Left lung (tissue), 10 donors: ENCODE results near the gene EEPD1. TPM values are rescaled to one million over a fixed set of nuclear protein-coding genes. Genes with fewer than 3 reads are reported as not detected.
A peak's percentile ranks its signal among the peaks of the same experiment; 100 is the strongest.

ENCODE experiments used
- ATAC-seq: fragments of 200-7000 bp; cut with Tn5 transposase; one replicate; pipeline ENCODE4 v1.9.1; 2020; ENCODE audit warnings: moderate library complexity
- DNase-seq, 4 donors: peaks; one replicate each; pipeline ENCODE4 v3.0.0-alpha.2; 2013 to 2020
- H3K27ac ChIP-seq, 2 donors: fragments of 200-600 bp; sonication (generic) in 1 of 2; one replicate each; pipeline versions ENCODE4 v1.5.0 to v1.8.0; 2020 to 2021
- H3K27me3 ChIP-seq, 2 donors: fragments of 200-600 bp; sonication (generic) in 1 of 2; one replicate each; pipeline versions ENCODE4 v1.5.0 to v1.8.0; 2020 to 2021
- H3K36me3 ChIP-seq, 2 donors: fragments of 200-600 bp; sonication (generic) in 1 of 2; one replicate each; pipeline versions ENCODE4 v1.5.0 to v1.8.0; 2020 to 2021
- H3K4me1 ChIP-seq, 2 donors: fragments of 200-600 bp; one replicate each; pipeline ENCODE4 v1.8.0; 2021
- H3K4me3 ChIP-seq, 2 donors: fragments of 200-600 bp; sonication (generic) in 1 of 2; one replicate each; pipeline versions ENCODE4 v1.5.0 to v1.8.0; 2020 to 2021; ENCODE audit warnings: mild to moderate bottlenecking in 1 of 2
- H3K9me3 ChIP-seq, 2 donors: fragments of 200-600 bp; sonication (generic) in 1 of 2; one replicate each; pipeline versions ENCODE4 v1.5.0 to v1.8.0; 2020 to 2021
- intact Hi-C, 2 donors: fragments of 100-400 bp; cut with DNase I; formaldehyde crosslinking; loops; one replicate each; pipeline versions ENCODE4 v1.11.2 to v1.14.2; 2022
- polyA plus RNA-seq, 6 donors: library from polyadenylated mRNA; unstranded; fragments of 120-200 nt; gene quantifications; one replicate each; pipeline ENCODE4 v1.2.1, GENCODE V29; 2013; ENCODE audit not compliant: insufficient read length in 6 of 6
- total RNA-seq, 2 donors: library from RNA; stranded (reverse); fragmentation: NEBNext Ultra II Directional; extraction: Animal tissue kit (Norgen Biotek cat#: 25700); gene quantifications; one replicate each; pipeline ENCODE4 v1.2.1, GENCODE V29; 2021
- TF ChIP-seq, protein P1 (sequence below), 2 donors: fragments of 200-600 bp; sonication (generic) in 1 of 2; IDR thresholded peaks; one replicate each; pipeline versions ENCODE4 v1.5.0 to v1.8.0; 2021; ENCODE audit warnings: antibody characterized with exemption in 2 of 2
- donor health status: DM: no; HTN: yes; CAD: no.
- donor health status: DM: no; HTN: no; CAD: no.

EEPD1 gene
- total and polyA plus RNA-seq, 8 donors, result 7.8 to 22.8 (median 19.0) TPM

DNA sequence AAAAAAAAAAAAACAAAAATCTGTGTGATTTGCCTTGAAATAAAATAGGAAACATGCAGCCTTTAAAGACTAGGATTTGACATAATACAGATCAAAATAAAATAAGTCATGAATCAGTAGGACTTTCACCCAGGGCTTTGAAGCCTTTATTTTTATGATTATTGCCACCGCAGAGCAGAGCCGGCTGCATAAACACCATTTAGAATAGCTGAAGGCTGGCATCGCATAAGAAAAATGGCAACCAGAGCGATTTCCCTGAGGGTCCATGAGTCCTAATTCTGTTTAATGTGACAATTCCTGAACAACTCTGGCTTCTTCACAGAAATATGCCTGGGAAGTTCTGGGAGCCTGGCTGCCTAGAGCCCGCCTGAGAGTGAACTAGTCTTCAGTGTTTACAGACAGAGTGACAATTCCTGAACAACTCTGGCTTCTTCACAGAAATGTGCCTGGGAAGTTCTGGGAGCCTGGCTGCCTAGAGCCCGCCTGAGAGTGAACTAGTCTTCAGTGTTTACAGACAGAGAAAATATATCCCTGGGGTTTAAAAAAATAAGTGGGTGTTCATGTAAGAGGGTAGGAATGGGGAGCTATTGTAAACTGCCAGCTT lies 112.0 kb downstream of the EEPD1 start:
- intact Hi-C loops, result no loop called here
- TF ChIP-seq, protein P1, sequence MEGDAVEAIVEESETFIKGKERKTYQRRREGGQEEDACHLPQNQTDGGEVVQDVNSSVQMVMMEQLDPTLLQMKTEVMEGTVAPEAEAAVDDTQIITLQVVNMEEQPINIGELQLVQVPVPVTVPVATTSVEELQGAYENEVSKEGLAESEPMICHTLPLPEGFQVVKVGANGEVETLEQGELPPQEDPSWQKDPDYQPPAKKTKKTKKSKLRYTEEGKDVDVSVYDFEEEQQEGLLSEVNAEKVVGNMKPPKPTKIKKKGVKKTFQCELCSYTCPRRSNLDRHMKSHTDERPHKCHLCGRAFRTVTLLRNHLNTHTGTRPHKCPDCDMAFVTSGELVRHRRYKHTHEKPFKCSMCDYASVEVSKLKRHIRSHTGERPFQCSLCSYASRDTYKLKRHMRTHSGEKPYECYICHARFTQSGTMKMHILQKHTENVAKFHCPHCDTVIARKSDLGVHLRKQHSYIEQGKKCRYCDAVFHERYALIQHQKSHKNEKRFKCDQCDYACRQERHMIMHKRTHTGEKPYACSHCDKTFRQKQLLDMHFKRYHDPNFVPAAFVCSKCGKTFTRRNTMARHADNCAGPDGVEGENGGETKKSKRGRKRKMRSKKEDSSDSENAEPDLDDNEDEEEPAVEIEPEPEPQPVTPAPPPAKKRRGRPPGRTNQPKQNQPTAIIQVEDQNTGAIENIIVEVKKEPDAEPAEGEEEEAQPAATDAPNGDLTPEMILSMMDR (IDR thresholded peaks at IDR 0.05), result no peak
- Histone ChIP-seq H3K9me3 (no peaks in the 10 kb centered on the region), H3K27me3 (no peaks in the 10 kb centered on the region), H3K4me3 (no peak overlapping the region), H3K4me1 (peaks cover 25 to 65% of the 10 kb centered on the region in 2 donors), H3K36me3 (no peaks in the 10 kb centered on the region), H3K27ac (peak overlapping the region; percentile 61 to 91)
- ATAC-seq (no peak), DNase-seq (no peak)

DNA sequence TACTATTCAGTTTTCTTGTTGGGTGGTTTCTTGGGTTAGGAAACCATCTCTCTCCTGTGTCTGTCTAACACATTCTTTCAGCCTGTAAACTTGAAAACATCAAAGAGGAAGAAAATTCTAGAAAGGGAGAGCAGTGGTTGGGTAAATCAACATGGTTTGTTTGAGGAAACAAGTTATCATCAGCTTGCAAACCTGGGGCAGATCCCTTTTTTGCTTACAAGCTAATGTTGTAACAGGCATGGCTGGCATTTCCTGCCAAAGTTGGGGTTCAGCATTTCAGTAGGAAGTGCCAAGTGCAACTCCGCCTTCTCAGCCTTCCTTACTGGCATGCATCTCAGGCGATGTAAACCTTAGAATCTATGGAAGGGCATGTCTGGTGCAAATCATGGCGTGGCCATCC lies 112.6 kb downstream of the EEPD1 start:
- intact Hi-C loops, result no loop called here
- Histone ChIP-seq H3K36me3 (no peaks in the 10 kb centered on the region), H3K4me3 (no peak overlapping the region), H3K27me3 (no peaks in the 10 kb centered on the region), H3K4me1 (peaks cover 25 to 64% of the 10 kb centered on the region in 2 donors), H3K9me3 (no peaks in the 10 kb centered on the region), H3K27ac (peak overlapping the region; percentile 61 to 91)
- TF ChIP-seq, protein P1 (IDR thresholded peaks at IDR 0.05), result no peak
- peak in 1 of 4 donors; percentile 64 for DNase-seq
- ATAC-seq, result peak; percentile 21

DNA sequence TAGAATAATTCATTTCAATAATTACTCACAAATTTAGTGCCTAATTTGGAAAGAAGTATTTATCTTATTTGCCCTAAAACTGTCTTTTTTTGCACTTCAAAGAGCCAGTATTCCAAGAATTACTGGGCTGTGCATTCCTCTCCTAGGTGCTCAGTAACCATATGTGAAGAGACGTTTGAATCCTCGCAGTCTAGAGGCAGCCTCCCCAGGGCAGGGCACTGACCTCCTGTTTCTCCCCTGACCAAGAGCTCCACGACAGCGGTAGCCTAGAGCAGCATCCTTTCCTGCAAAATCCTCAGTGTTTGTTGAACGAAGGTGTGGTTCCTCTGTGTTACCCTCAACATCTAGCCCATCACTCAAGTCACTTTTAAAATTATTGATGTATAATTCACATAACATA lies 113.1 kb downstream of the EEPD1 start:
- Histone ChIP-seq H3K36me3 (no peaks in the 10 kb centered on the region), H3K9me3 (no peaks in the 10 kb centered on the region), H3K4me3 (no peak overlapping the region), H3K27me3 (no peaks in the 10 kb centered on the region), H3K27ac (peak overlapping the region; percentile 0 to 91), H3K4me1 (peaks cover 23 to 59% of the 10 kb centered on the region in 2 donors)
- ATAC-seq (no peak), DNase-seq (no peak)
- intact Hi-C loops, result no loop called here
- TF ChIP-seq, protein P1 (IDR thresholded peaks at IDR 0.05), result no peak

DNA sequence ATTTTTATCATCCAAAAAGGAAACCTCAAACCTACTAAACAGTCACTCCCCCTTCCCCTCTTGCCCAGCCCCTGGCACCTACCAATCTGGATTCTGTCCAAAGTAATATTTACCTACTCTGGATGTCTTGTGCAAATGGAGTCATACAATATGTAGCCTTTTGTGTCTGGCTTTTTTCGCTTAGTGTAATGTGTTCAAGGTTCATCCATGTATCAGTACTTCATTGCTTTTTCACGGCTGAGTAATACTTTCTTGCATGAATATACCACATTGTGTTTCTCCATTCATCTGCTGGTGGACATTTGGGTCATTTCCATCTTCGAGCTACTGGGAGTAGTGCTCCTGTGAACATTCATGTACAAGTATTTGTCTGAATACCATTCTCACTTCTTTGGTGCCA lies 113.6 kb downstream of the EEPD1 start:
- DNase-seq (no peak), ATAC-seq (no peak)
- H3K9me3 ChIP-seq, result no peaks in the 10 kb centered on the region
- no peak overlapping the region for H3K4me3 ChIP-seq
- H3K36me3 ChIP-seq, result no peaks in the 10 kb centered on the region
- H3K4me1 ChIP-seq, result peaks cover 18 to 54% of the 10 kb centered on the region in 2 donors
- H3K27ac ChIP-seq, result peak overlapping the region in 1 of 2 donors; percentile 91
- intact Hi-C loops, result no loop called here
- TF ChIP-seq, protein P1 (IDR thresholded peaks at IDR 0.05), result no peak
- H3K27me3 ChIP-seq, result no peaks in the 10 kb centered on the region

DNA sequence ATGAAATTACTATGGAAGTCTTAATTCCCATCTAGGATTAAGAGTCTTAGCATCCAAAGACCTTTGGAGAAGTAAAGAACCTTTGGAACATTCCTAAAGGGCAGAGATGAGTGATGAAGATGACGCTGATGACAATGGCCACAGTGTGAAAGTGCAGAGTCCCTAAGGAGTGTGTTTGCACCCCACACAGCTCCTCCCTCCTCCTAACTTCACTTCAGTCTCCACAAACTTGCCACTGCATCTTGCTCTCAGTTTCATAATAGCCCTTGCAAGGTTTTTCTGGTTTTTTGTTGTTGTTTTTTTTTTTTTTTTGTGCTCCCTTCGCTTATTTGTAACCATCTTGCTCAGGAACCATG lies 119.1 kb downstream of the EEPD1 start:
- Histone ChIP-seq H3K9me3 (no peaks in the 10 kb centered on the region), H3K27me3 (no peaks in the 10 kb centered on the region), H3K4me1 (peaks cover 3 to 25% of the 10 kb centered on the region in 2 donors), H3K4me3 (no peak overlapping the region), H3K27ac (no peak overlapping the region), H3K36me3 (no peaks in the 10 kb centered on the region)
- TF ChIP-seq, protein P1 (IDR thresholded peaks at IDR 0.05), result no peak
- ATAC-seq, result no peak
- intact Hi-C loops, result no loop called here
- no peak for DNase-seq
